Ishikawa (cell line): ENCODE measurements around the gene SDHAF2.

Source experiments
- CEBPB ChIP-seq: IDR thresholded peaks from 2 replicates; pipeline ENCODE4 v1.6.1; 2012
- CREB1 ChIP-seq: IDR thresholded peaks from 2 replicates; pipeline ENCODE4 v1.6.1; 2012; ENCODE audit warnings: low read depth
- EGR1 ChIP-seq: IDR thresholded peaks from 2 replicates; pipeline ENCODE4 v1.6.1; 2012
- EP300 ChIP-seq: IDR thresholded peaks from 2 replicates; pipeline ENCODE4 v1.6.1; 2012; ENCODE audit warnings: borderline replicate concordance
- FOXM1 ChIP-seq: IDR thresholded peaks from 2 replicates; pipeline ENCODE4 v1.6.1; 2012; ENCODE audit warnings: low read depth, borderline replicate concordance
- MAX ChIP-seq: IDR thresholded peaks from 2 replicates; pipeline ENCODE4 v1.6.1; 2012
- NFIC ChIP-seq: IDR thresholded peaks from 2 replicates; pipeline ENCODE4 v1.6.1; 2012
- RAD21 ChIP-seq: IDR thresholded peaks from 2 replicates; pipeline ENCODE4 v1.6.1; 2012; ENCODE audit warnings: low read depth
- REST ChIP-seq: IDR thresholded peaks from 2 replicates; pipeline ENCODE4 v1.6.1; 2012; ENCODE audit warnings: low read depth, mild to moderate bottlenecking
- TAF1 ChIP-seq: IDR thresholded peaks from 2 replicates; pipeline ENCODE4 v1.6.1; 2012; ENCODE audit warnings: low read depth, mild to moderate bottlenecking
- TCF12 ChIP-seq: IDR thresholded peaks from 2 replicates; pipeline ENCODE4 v1.6.1; 2012; ENCODE audit warnings: low read depth
- TEAD4 ChIP-seq: IDR thresholded peaks from 2 replicates; pipeline ENCODE4 v1.6.1; 2012
- USF1 ChIP-seq: IDR thresholded peaks from 2 replicates; pipeline ENCODE4 v1.6.1; 2012
- YY1 ChIP-seq: IDR thresholded peaks from 2 replicates; pipeline ENCODE4 v1.6.1; 2012; ENCODE audit warnings: low read depth
- ZBTB7A ChIP-seq: IDR thresholded peaks from 2 replicates; pipeline ENCODE4 v1.6.1; 2012; ENCODE audit warnings: low read depth

Gene SDHAF2

GRCh38 chr11:61447601-61448551 lies 18.0 kb downstream of the SDHAF2 start:
- TF ChIP-seq TAF1 = no peak
- TF ChIP-seq NFIC = no peak
- no peak for TF ChIP-seq REST
- no peak for TF ChIP-seq TCF12
- TF ChIP-seq ZBTB7A = no peak
- TF ChIP-seq EGR1 = no peak
- no peak for TF ChIP-seq CREB1
- TF ChIP-seq EP300 = no peak
- TF ChIP-seq MAX = no peak
- TF ChIP-seq YY1 = no peak

GRCh38 chr11:61448552-61448927 lies 18.6 kb downstream of the SDHAF2 start:
- TF ChIP-seq EP300 (no peak), FOXM1 (no peak), USF1 (no peak), TCF12 (no peak), TAF1 (no peak), TEAD4 (no peak)

GRCh38 chr11:61452825-61453224 lies 22.9 kb downstream of the SDHAF2 start:
- TF ChIP-seq FOXM1 (no peak), ZBTB7A (no peak), TEAD4 (no peak), TCF12 (no peak), RAD21 (no peak), YY1 (no peak), CEBPB (no peak), EP300 (no peak), REST (no peak), EGR1 (no peak), USF1 (no peak), MAX (no peak), TAF1 (no peak), NFIC (no peak), CREB1 (no peak)

GRCh38 chr11:61453695-61454094 lies 23.8 kb downstream of the SDHAF2 start:
- no peak for TF ChIP-seq FOXM1

- no peak for TF ChIP-seq TEAD4
- TF ChIP-seq EGR1 = no peak
- no peak for TF ChIP-seq FOXM1
- TF ChIP-seq ZBTB7A = no peak
- no peak for TF ChIP-seq TAF1
- TF ChIP-seq CREB1 = no peak
- no peak for TF ChIP-seq RAD21
- TF ChIP-seq NFIC = no peak
- TF ChIP-seq CEBPB = no peak
- no peak for TF ChIP-seq TCF12
- TF ChIP-seq EP300 = no peak
- TF ChIP-seq YY1 = no peak
These were observed 24.6 kb downstream of the SDHAF2 start for GRCh38 chr11:61454520-61454919.

GRCh38 chr11:61460474-61460881 lies 30.6 kb downstream of the SDHAF2 start:
- TF ChIP-seq NFIC (no peak), MAX (no peak), CREB1 (no peak), TCF12 (no peak), EP300 (no peak), FOXM1 (no peak), TAF1 (no peak), YY1 (no peak), EGR1 (no peak), ZBTB7A (no peak), TEAD4 (no peak), RAD21 (no peak), USF1 (no peak), REST (no peak), CEBPB (no peak)
